ENCODE data around the gene GNG7.
"Not testable (repeated sequence)": the region's sequence is repeated elsewhere in the genome, so short reads cannot be mapped to it uniquely, and the experiment has no call there.

Gene GNG7

DNA sequence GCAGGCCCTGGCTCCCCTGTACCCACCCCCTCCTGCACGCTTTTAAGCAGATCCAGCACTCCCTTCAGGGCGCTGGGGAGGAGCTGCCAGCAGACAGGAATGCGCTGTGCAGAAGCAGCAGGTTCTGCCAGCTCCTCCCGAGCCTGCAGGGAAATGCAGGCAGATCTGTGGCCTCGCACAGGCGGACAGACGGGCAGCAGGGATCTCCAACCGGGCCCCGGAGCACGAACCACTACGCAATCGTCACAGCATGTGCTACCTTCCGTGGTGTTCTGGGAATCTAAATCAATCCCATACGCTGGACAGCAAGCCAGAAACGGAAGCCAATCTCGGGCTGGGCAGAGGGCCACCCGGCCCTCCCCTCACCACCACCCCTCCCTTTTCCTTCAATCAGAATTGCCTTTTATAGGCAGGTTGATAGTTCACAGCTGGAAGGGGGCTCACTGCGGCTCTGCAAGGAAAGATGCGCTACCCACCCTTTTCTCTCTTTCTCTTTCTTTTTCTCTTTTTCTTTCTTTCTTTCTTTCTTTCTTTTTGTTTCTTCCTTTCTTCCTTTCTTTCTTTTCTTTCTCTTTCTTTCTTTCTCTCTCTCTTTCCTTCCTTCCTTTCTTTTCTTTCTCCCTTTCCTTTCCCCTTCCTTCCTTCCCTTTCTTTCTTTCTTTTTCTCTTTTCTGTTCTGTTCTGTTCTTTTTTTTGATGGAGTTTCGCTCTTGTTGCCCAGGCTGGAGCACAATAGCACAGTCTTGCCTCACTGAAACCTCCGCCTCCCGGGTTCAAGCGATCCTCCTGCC, 99.9 kb downstream of the GNG7 start:
- DNase-seq (ENCODE audit: low read depth in 2 of 2): peak; percentile 94 to 95

DNA sequence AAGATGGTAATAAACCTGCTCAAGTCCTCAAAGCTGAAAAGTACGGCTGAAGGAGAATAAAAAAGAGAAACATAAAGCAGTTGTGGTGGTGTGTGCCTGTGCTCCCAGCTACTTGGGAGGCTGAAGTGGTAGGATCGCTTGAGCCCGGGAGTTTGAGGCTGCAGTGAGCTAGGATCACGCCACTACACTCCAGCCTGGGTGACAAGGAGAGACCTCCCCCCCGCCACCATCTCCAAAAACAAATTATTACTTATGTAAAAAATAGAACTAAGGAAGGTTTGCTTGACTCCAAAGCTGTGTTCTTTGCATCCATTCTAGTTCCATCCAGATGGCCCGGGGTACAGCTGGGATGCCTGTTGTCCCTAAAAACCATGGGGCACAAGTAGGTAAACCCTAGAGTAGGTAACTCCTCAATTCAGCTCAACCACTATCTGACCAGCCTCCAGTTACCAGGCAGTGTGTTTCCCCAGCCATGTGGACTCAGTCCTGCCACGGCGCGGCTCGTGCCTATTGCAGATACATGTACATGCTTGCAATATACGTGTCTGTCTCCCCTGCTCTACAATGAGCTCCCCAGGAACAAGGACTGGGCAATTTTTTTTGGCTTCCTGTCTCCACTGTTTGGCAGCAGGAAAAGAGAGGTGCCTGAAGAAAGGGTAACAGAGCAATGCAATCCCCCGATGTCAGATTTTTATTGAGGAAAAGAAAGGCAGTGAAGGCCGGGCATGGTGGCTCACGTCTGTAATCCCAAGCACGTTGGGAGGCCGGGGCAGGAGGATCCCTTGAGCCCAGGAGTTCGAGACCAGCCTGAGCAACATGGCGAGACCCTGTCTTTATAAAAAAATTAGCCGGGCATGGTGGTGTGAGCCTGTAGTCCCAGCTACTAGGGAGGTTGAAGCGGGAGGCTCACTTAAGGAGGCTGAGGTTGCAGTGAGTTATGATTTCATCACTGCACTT, 101.3 kb downstream of the GNG7 start:
- DNase-seq (ENCODE audit: low read depth in 2 of 2): no peak

DNA sequence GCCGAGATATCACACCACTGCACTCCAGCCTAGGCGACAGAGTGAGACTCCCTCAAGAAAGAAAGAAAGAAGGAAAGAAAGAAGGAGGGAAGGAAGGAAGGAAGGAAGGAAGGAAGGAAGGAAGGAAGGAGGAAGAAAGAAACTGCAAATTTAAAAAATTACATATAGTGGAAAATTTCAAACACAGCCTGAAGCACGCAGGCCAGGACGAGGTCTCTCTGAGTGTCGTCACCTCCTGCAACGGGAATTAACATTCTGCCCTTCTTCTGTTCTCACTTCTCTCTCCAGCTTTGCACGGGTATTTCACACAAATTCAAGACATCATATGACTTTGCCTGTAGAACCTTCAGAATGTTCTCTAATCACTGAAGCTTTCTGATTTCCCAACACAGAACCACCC, 108.2 kb downstream of the GNG7 start:
- DNase-seq (ENCODE audit: low read depth in 2 of 2): no peak

DNA sequence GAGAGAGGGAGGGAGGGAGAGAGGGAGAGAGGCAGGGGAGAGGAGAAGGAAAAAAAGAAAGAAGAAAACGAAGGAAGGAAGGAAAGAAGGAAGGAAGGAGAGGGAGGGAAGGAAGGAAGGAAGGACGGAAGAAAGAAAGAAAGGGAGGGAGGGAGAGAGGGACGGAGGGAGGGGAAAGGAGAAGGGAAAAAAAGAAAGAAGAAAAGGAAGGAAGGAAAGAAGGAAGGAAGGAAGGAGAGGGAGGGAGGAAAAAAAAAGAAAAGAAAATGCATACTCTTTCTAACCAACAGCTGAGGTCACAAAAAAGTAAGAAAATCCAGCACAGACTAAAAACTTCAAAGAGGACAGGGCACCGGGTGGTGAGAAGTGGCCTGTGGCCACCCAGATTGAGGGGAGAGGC, 109.7 kb downstream of the GNG7 start:
- no peak for DNase-seq (ENCODE audit: low read depth in 2 of 2)

- DNase-seq (ENCODE audit: low read depth in 2 of 2): no peak
These were observed 110.8 kb downstream of the GNG7 start for GRCh38 chr19:2591537-2592291.

DNA sequence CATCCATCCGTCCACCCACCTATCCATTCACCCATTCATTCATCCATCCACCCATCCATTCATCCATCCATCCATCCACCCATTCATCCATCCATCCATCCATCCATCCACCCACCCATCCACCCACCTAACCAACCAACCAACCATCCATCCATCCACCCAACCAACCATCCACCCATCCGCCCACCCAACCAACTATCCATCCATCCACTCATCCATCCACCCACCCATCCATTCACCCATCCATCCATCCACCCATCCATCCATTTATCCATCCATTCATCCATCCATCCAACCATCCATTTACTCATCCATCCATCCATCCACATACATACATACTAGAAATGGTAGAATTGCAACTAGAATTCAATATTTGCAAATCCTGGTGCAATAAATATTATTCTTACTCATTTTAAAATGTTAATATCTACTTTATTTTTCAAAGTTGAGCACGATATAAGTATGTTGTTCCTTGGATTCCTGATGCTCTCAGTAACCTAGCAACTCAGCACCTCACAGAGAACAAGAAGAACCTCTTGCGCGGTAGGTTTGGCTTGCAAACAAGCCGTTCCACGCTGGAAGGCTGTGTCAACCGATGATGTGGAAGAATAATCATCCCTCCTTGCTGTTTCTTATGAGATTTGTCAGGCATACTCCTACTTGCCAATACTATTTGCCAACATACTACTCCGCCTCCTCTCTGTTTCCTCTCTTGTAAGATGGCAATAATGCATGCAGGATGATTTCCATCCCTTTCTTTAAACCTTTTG, 111.7 kb downstream of the GNG7 start:
- DNase-seq (ENCODE audit: low read depth in 2 of 2): no peak

GRCh38 chr19:2589441-2589840, 113.1 kb downstream of the GNG7 start:
- DNase-seq (ENCODE audit: low read depth in 2 of 2): no peak

GRCh38 chr19:2588081-2588777, 114.3 kb downstream of the GNG7 start:
- DNase-seq (ENCODE audit: low read depth in 2 of 2): no peak

- no peak for DNase-seq (ENCODE audit: low read depth in 2 of 2)
These were observed 115.3 kb downstream of the GNG7 start for GRCh38 chr19:2587001-2587719.

DNA sequence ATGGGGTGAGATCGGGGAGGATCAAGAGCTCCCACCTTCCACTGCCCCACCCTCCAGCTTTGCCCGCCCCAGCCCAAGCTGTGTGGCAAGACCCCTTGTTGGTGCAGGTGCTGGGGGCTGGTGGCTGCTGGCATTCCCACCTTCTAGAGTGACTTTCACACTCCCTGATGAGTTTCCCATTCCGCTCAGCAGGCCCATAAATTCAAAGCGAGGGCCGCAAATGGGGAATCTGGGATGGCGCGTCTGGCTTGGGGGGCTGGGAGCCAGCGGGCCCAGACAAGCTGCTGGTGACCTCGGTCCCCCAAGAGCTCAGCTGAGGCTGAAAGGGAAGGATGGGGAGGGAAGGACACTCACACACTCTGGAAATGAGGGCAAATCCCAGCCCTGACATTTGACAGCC, 116.3 kb downstream of the GNG7 start:
- no peak for DNase-seq (ENCODE audit: low read depth in 2 of 2)

- no peak for DNase-seq (ENCODE audit: low read depth in 2 of 2)
These were observed 118.5 kb downstream of the GNG7 start for GRCh38 chr19:2584002-2584401.

GRCh38 chr19:2582984-2583956, 119.2 kb downstream of the GNG7 start:
- no peak for DNase-seq (ENCODE audit: low read depth in 2 of 2)

DNA sequence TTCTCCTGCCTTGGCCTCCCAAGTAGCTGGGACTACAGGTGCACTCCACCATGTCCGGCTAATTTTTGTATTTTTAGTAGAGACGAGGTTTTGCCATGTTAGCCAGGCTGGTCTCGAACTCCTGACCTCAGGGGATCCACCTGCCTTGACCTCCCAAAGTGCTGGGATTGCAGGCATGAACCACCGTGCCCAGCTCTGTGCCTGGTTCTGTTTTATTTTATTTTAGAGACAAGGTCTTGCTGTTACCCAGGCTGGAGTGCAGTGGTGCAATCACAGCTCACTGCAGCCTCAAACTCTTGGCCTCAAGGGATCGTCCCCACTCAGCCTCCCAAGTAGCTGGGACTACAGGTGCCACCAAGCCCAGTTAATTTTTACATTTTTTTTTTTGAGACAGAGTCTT, 122.1 kb downstream of the GNG7 start:
- DNase-seq (ENCODE audit: low read depth in 2 of 2): not testable (repeated sequence)

DNA sequence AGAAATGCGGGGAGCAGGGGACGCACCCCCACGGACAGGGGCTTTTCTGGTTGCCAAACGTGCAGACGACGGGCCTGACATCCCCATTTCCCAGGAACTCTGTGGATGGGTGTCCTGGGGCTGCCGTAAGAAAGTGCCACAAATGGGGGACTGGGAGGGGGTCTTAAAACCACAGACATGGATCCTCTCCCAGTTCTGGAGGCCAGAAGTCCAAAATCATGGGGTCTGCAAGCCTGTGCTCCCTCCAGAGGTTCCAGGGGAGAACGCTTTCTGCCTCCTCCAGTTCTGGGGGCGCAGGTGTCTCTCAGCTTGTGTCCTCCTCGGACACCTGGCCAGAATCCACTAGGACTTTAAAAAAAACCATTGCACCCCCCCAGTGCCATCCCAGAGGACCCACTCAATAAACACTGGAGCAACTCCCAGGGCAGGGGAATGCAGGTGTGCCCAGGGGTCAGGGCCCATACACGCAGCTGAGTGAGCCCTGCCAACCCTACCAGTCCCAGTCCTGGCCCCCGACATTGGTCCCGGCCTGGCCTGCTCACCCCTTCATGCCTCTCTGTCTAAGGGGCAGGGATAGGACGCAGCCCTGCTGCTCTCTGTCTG, 122.7 kb downstream of the GNG7 start:
- DNase-seq (ENCODE audit: low read depth in 2 of 2): no peak

- DNase-seq (ENCODE audit: low read depth in 2 of 2): peak in 1 of 2 experiments; percentile 64
These were observed 123.4 kb downstream of the GNG7 start for GRCh38 chr19:2578901-2579677.

DNA sequence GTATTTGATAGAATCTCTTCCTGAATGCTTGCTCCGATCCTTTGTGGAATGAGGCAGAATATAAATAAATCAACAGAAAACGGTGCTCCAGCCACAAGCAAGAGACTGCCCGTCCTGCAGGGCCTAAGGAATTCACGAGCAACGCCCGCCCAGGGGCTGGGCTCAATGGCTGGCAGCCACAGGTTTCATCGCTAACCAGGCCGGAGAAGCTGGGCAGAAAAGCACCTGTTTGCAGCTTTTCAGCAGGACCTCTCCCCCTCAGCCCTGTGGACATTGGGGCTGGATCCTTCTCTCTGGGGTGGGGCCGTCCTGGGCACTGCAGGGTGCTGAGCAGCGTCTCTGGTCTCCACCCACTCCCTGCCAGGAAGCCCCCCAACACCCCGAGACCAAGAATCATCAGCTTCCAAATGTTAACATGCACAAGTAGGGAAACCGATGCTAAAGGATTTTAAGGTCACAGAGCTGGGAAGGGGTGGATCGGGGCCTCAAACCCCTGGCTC, 124.1 kb downstream of the GNG7 start:
- no peak for DNase-seq (ENCODE audit: low read depth in 2 of 2)

DNA sequence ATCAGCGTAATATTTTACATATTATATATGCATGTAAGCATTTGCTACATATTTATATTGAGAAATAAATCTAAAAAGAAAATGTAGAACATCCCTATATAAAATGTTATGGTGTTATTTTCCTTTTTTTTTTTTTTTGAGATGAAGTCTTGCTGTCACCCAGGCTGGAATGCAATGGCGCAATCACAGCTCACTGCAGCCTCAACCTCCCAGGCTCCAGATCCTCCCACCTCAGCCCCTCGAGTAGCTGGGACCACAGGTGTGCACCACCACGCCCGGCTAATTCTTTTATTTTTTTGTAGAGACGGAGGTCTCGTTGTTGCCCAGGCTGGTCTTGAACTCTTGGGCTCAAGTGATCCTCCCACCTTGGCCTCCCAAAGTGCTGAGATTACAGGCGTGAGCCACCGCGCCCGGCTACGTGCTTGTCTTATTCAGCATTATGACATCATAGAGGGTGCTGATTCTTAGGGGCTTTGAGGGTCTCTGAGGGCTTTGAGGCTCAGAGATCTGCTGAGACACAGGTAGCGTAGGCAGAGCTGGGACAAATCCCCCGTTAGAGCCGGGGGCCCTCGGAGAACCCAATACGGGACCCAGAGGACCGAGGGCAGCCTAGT, 124.7 kb downstream of the GNG7 start:
- DNase-seq (ENCODE audit: low read depth in 2 of 2): no peak

All from fibroblast of skin of left biceps (primary cell).